ENCODE results near the gene DNAJC30. TPM values are rescaled to one million over a fixed set of nuclear protein-coding genes. Genes with fewer than 3 reads are reported as not detected.
A peak's percentile ranks its signal among the peaks of the same experiment; 100 is the strongest.

The DNAJC30 gene
- total and polyA plus RNA-seq, 2 of the 8 experiments (the other 6 are each of a cell fraction or from before 2014, with no cell fraction given) = 6.1 to 6.3 TPM

DNA sequence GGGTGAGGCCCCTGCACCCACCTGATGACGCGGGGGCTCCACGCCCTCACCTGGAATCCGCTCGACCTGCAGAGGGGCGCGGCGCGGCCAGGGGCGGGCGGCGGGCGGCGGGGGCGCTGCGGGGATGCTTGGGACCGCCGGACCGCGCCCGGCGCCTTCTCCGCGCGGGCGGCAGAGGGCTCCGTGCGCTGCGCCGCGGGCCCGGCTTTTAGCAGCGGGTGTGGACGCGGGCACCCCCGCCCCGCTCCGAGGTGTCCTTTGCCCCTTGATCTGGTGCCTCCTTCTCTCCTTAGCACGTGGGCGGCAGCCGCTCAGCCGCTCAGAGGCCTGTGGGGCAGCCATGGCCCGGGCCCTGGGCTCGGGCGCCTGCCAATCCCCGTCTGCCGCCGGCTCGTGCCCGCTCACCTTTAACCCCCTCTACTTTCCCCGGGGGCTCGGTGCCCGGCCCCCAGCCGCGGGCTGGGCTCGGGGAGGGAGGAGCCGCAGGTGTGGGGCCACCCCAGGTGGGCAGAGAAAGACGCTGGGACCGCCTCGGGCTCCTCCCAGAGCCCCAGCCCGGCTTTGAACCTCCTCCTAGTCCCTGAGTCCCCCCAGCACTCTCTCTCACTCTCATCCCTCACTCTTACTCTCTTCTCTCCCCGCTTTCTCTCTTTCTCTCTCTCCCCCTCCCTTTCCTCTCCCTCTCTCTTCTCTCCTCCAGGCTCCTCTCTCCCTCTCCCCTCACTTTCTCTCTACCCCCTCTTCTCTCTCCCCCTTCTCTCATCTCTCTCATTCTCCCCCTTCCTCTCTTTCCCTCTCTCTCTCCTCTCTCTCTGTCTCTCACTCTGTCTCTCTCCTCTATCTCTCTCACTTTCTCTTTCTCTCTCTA, 35.3 kb downstream of the DNAJC30 start:
- H3K9ac ChIP-seq (replicated peaks in 1 of 4; ENCODE audit: extremely low read depth in 1 of 4, low read depth in 3 of 4, low read length in 3 of 4) = peak overlapping the region in 1 of 4 experiments; percentile 40; a peak in 2 of 7 replicates
- H3K4me1 ChIP-seq (replicated peaks in 1 of 4; ENCODE audit: control insufficient read depth in 3 of 4, insufficient read depth in 4 of 4, low read length in 3 of 4) = peaks cover 0 to 14% (median 7%) of the 10 kb centered on the region in 4 experiments; a peak in 6 of 7 replicates
- H3K56ac ChIP-seq (replicated peaks; ENCODE audit: insufficient read length, low read depth, low read length) = no peak overlapping the region
- H3K23me2 ChIP-seq (ENCODE audit: low read depth, low read length) = peaks cover 8% of the 10 kb centered on the region; the same call in 1 of the 2 replicates
- peak overlapping the region; percentile 84 for H4K91ac ChIP-seq (replicated peaks; ENCODE audit: insufficient read length, low read length)
- no peaks in the 10 kb centered on the region for H4K20me1 ChIP-seq (replicated peaks in 1 of 2; ENCODE audit: control insufficient read depth in 1 of 2, insufficient read depth in 2 of 2, low read length in 2 of 2)
- peak overlapping the region; percentile 38 to 72 (median 50) for H3K4me3 ChIP-seq (ENCODE audit: extremely low read depth in 1 of 4, insufficient read depth in 2 of 4, low read depth in 3 of 4, low read length in 4 of 4)
- peak overlapping the region; percentile 48; the same call in 1 of the 2 replicates for H2BK20ac ChIP-seq (ENCODE audit: low read length)
- H3K36me3 ChIP-seq (ENCODE audit: control insufficient read depth in 2 of 4, insufficient read depth in 4 of 4, low read length in 3 of 4) = no peaks in the 10 kb centered on the region
- no peak overlapping the region for H3K27ac ChIP-seq (ENCODE audit: low read depth, low read length)
- no peak overlapping the region; the same call in 1 of the 2 replicates for H2BK5ac ChIP-seq (ENCODE audit: low read depth, low read length)
- peak overlapping the region; percentile 81; the same call in 1 of the 2 replicates for H2BK15ac ChIP-seq (ENCODE audit: low read length)
- H2AK5ac ChIP-seq (ENCODE audit: low read depth, low read length) = no peak overlapping the region
- peak overlapping the region; percentile 7; the same call in 1 of the 2 replicates for H2AFZ ChIP-seq (ENCODE audit: low read length)
- peak overlapping the region; percentile 77; the same call in 1 of the 2 replicates for H2BK12ac ChIP-seq (ENCODE audit: low read depth, low read length)
- peak overlapping the region; percentile 46 to 87 for H3K4me2 ChIP-seq (ENCODE audit: insufficient read depth in 1 of 2, low read depth in 2 of 2, low read length in 2 of 2)
- H3K79me1 ChIP-seq (ENCODE audit: low read depth, low read length) = no peaks in the 10 kb centered on the region
- H3K27me3 ChIP-seq (replicated peaks in 1 of 4; ENCODE audit: control insufficient read depth in 3 of 4, extremely low read depth in 1 of 4, insufficient read depth in 3 of 4, low read length in 3 of 4) = peaks cover 0 to 30% (median 25%) of the 10 kb centered on the region in 4 experiments; a peak in 6 of 7 replicates
- H3K79me2 ChIP-seq (ENCODE audit: control insufficient read depth in 1 of 2, insufficient read depth in 2 of 2, low read length in 2 of 2) = no peaks in the 10 kb centered on the region
- WGBS, 2 experiments (ENCODE audit: extremely low coverage in 1 of 2, insufficient coverage in 1 of 2, insufficient read length in 1 of 2, insufficient replicate concordance in 2 of 2, low coverage in 1 of 2, low lambda C conversion rate in 2 of 2, missing lambda C conversion rate in 1 of 2) = 2 to 80% methylated on average over 1 to 28 of the region's 62 CpGs
- no peak overlapping the region for H4K5ac ChIP-seq (ENCODE audit: insufficient read length, low read depth, low read length)
- ChIA-PET POLR2A (ENCODE audit: partially characterized antibody) (interaction anchor here (1.6 to 1.9 kb wide), 3 partner anchors 10 to 95 kb away, joined by 3 to 4 read pairs (median 4); no protein-coding TSS in a partner anchor), CTCF (ENCODE audit: partially characterized antibody) (interaction anchor here (1.5 to 1.8 kb wide), 3 partner anchors 21 to 53 kb away, joined by 3 to 5 read pairs (median 4); no protein-coding TSS in a partner anchor)
- H3K9me3 ChIP-seq (ENCODE audit: insufficient read depth in 2 of 2, low read depth in 1 of 2, low read length in 1 of 2) = no peaks in the 10 kb centered on the region
- H3K18ac ChIP-seq (ENCODE audit: extremely low read depth, low read length) = no peak overlapping the region; the same call in 1 of the 2 replicates
- DNase-seq (ENCODE audit: low read depth in 1 of 2, low spot score in 2 of 2) = peak in 1 of 2 experiments; percentile 76
- no peak overlapping the region for H2BK120ac ChIP-seq (replicated peaks; ENCODE audit: low read depth, low read length)
- FAIRE-seq = no peak
- H3K23ac ChIP-seq (ENCODE audit: insufficient read length) = no peak overlapping the region
- H3K4ac ChIP-seq (replicated peaks; ENCODE audit: insufficient read length, low read depth, low read length) = no peak overlapping the region
- no peak overlapping the region for H3K14ac ChIP-seq (ENCODE audit: insufficient read length)
- H4K8ac ChIP-seq (ENCODE audit: extremely low read depth, insufficient read depth, low read length) = peak overlapping the region; percentile 73; the same call in 1 of the 2 replicates
- TF ChIP-seq EGR1 (IDR thresholded peaks at IDR 0.05; ENCODE audit: borderline replicate concordance, low read depth, low read length) (0 out of 2 replicates have a peak, but pooled peaks have one; percentile 8), TAF1 (IDR thresholded peaks at IDR 0.05; ENCODE audit: low read depth, low read length) (0 out of 2 replicates have a peak, but pooled peaks have one; percentile 35), SUZ12 (IDR thresholded peaks at IDR 0.05; ENCODE audit: low read length) (peak; percentile 66; the same call in 1 of the 2 replicates), RBBP5 (IDR thresholded peaks at IDR 0.05; ENCODE audit: borderline replicate concordance, low read depth, low read length) (peak; percentile 46; the same call in 1 of the 2 replicates), PHF8 (conservative IDR thresholded peaks at IDR 0.05; ENCODE audit: low read depth, low read length) (peak; percentile 54), EZH2 (IDR thresholded peaks at IDR 0.05; ENCODE audit: low read depth, low read length, severe bottlenecking) (peak; percentile 39)
- TF ChIP-seq, protein P1, sequence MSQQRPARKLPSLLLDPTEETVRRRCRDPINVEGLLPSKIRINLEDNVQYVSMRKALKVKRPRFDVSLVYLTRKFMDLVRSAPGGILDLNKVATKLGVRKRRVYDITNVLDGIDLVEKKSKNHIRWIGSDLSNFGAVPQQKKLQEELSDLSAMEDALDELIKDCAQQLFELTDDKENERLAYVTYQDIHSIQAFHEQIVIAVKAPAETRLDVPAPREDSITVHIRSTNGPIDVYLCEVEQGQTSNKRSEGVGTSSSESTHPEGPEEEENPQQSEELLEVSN (IDR thresholded peaks at IDR 0.05) = peak; percentile 63
